ENCODE results near the gene GSN. TPM values are rescaled to one million over a fixed set of nuclear protein-coding genes. Genes with fewer than 3 reads are reported as not detected.

GSN gene
- total and polyA plus RNA-seq, 9 of the 15 experiments (the other 6 are each of a cell fraction or from before 2014, with no cell fraction given): 0.39 to 16.6 (median 8.2) TPM

DNA sequence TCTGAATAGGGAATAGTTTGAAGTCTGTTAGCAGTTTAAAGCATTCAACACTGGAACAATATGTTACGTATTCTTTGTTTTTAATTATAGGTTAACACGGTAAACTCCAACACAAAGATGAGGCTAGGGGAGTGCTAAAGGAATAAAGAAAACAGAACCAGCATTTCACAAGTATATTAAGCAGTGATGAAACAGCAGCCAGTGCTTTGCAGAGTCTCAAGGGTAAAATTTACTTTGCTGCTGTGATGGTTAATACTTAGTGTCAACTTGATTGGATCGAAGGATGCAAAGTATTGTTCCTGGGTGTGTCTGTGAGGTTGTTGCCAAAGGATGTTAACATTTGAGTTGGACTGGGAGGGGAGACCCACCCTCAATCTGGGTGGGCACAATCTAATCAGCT lies 30.0 kb upstream of the GSN start:
- CTCF ChIA-PET (ENCODE audit: low intra/inter-chr PET ratio): no interaction called here
- no peak for TF ChIP-seq YY1 (IDR thresholded peaks at IDR 0.05; ENCODE audit: borderline replicate concordance in 1 of 3, control insufficient read depth in 1 of 3, extremely low read depth in 1 of 3, insufficient read depth in 3 of 3, insufficient read length in 1 of 3, insufficient replicate concordance in 2 of 3, low read depth in 1 of 3, low read length in 2 of 3)
- TF ChIP-seq MCM2 (IDR thresholded peaks at IDR 0.05; ENCODE audit: low read depth): no peak
- TF ChIP-seq DNMT1 (IDR thresholded peaks at IDR 0.05): no peak
- no peak for TF ChIP-seq PPARD (CRISPR knock-in tag; IDR thresholded peaks at IDR 0.05)
- no peak for TF ChIP-seq RAD51 (IDR thresholded peaks at IDR 0.05; ENCODE audit: borderline replicate concordance, low read depth)
- no peak for TF ChIP-seq MIER1 (IDR thresholded peaks at IDR 0.05; ENCODE audit: low read depth)
- no peak for TF ChIP-seq HLTF (IDR thresholded peaks at IDR 0.05)
- TF ChIP-seq, protein P1, sequence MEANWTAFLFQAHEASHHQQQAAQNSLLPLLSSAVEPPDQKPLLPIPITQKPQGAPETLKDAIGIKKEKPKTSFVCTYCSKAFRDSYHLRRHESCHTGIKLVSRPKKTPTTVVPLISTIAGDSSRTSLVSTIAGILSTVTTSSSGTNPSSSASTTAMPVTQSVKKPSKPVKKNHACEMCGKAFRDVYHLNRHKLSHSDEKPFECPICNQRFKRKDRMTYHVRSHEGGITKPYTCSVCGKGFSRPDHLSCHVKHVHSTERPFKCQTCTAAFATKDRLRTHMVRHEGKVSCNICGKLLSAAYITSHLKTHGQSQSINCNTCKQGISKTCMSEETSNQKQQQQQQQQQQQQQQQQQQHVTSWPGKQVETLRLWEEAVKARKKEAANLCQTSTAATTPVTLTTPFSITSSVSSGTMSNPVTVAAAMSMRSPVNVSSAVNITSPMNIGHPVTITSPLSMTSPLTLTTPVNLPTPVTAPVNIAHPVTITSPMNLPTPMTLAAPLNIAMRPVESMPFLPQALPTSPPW (CRISPR knock-in tag; IDR thresholded peaks at IDR 0.05): no peak
- no peak for TF ChIP-seq BMI1 (IDR thresholded peaks at IDR 0.05; ENCODE audit: low read length)
- TF ChIP-seq ZNF584 (CRISPR knock-in tag; IDR thresholded peaks at IDR 0.05; ENCODE audit: low read depth): no peak
- no peak for TF ChIP-seq IRF2 (CRISPR knock-in tag; IDR thresholded peaks at IDR 0.05)
- no peak for TF ChIP-seq MXI1 (IDR thresholded peaks at IDR 0.05; ENCODE audit: low read depth, low read length)
- no peak for TF ChIP-seq RNF2 (IDR thresholded peaks at IDR 0.05)
- TF ChIP-seq, protein P2, sequence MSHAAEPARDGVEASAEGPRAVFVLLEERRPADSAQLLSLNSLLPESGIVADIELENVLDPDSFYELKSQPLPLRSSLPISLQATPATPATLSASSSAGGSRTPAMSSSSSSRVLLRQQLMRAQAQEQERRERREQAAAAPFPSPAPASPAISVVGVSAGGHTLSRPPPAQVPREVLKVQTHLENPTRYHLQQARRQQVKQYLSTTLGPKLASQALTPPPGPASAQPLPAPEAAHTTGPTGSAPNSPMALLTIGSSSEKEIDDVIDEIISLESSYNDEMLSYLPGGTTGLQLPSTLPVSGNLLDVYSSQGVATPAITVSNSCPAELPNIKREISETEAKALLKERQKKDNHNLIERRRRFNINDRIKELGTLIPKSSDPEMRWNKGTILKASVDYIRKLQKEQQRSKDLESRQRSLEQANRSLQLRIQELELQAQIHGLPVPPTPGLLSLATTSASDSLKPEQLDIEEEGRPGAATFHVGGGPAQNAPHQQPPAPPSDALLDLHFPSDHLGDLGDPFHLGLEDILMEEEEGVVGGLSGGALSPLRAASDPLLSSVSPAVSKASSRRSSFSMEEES (CRISPR knock-in tag; IDR thresholded peaks at IDR 0.05): no peak
- TF ChIP-seq ZNF146 (CRISPR knock-in tag; IDR thresholded peaks at IDR 0.05; ENCODE audit: unreplicated experiment): no peak
- TF ChIP-seq, protein P3, sequence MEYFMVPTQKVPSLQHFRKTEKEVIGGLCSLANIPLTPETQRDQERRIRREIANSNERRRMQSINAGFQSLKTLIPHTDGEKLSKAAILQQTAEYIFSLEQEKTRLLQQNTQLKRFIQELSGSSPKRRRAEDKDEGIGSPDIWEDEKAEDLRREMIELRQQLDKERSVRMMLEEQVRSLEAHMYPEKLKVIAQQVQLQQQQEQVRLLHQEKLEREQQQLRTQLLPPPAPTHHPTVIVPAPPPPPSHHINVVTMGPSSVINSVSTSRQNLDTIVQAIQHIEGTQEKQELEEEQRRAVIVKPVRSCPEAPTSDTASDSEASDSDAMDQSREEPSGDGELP (CRISPR knock-in tag; IDR thresholded peaks at IDR 0.05; ENCODE audit: borderline replicate concordance): no peak

More for the DNA sequence above, 30.0 kb upstream of the GSN start:
- H3K4me3 ChIP-seq: no peak overlapping the region
- no peak overlapping the region for H2AFZ ChIP-seq (ENCODE audit: low read depth, low read length)
- no peaks in the 10 kb centered on the region for H3K27me3 ChIP-seq (ENCODE audit: control insufficient read depth in 2 of 2, insufficient read depth in 2 of 2, low read length in 2 of 2)
- in situ Hi-C loops (cut with MboI) (no loop called here), intact Hi-C loops (cut with micrococcal nuclease) (no loop called here)
- H4K20me1 ChIP-seq (replicated peaks; ENCODE audit: control insufficient read depth, insufficient read depth, low read length): no peaks in the 10 kb centered on the region
- no peaks in the 10 kb centered on the region; the same call in 2 of the 3 replicates for H3K36me3 ChIP-seq (ENCODE audit: control insufficient read depth, insufficient read depth, low read length)
- H3K9me3 ChIP-seq (replicated peaks; ENCODE audit: control insufficient read depth, insufficient read depth, low read depth, low read length): no peaks in the 10 kb centered on the region
- peaks cover 12 to 25% of the 10 kb centered on the region in 2 experiments; a peak in 4 of 5 replicates for H3K4me1 ChIP-seq (replicated peaks in 1 of 2; ENCODE audit: control insufficient read depth in 2 of 2, insufficient read depth in 2 of 2, low read length in 2 of 2)
- no peaks in the 10 kb centered on the region for H3K9me1 ChIP-seq (ENCODE audit: control insufficient read depth, insufficient read depth, low read length)
- ATAC-seq (no peak), FAIRE-seq (no peak), DNase-seq (ENCODE audit: extremely low read depth in 1 of 4, low spot score in 3 of 4) (no peak)
- WGBS (ENCODE audit: insufficient coverage, low coverage, missing lambda C conversion rate): 40% methylated on average over 3 of the region's 3 CpGs
- no peak overlapping the region for H3K9ac ChIP-seq (ENCODE audit: insufficient read depth in 1 of 2, low read depth in 2 of 2, low read length in 2 of 2)
- no peak overlapping the region for H3K4me2 ChIP-seq (ENCODE audit: insufficient read depth, low read length)
- BruUV-seq (replicated peaks): no TSS peak
- H3K79me2 ChIP-seq (ENCODE audit: control insufficient read depth, insufficient read depth, low read length): no peaks in the 10 kb centered on the region
- POLR2A ChIA-PET: no interaction called here
- no peak overlapping the region for H3K27ac ChIP-seq (ENCODE audit: extremely low read depth, low read depth, low read length)

Measured in K562 (cell line).